Smooth muscle cell (in vitro differentiated cells): Measurements from ENCODE around the gene RNFT2. TPM values are rescaled to one million over a fixed set of nuclear protein-coding genes. Genes with fewer than 3 reads are reported as not detected.

Experiments
- DNase-seq: peaks from one replicate; lab custom pipeline; 2025; ENCODE audit not compliant: unreplicated experiment; lab: John Stamatoyannopoulos, UW
- H2AFZ ChIP-seq: fragments of 200-600 bp; sonication (generic); 2 replicates; pipeline ENCODE4 v1.6.0; 2016; ENCODE audit warnings: antibody characterized with exemption, low read depth, mild to moderate bottlenecking
- H3F3A ChIP-seq: fragments of 200-600 bp; sonication (generic); 2 replicates; pipeline ENCODE4 v1.6.0; 2017; ENCODE audit warnings: antibody characterized with exemption, low read depth
- H3K27ac ChIP-seq: fragments of 200-600 bp; sonication (generic); 2 replicates; pipeline ENCODE4 v1.5.1; 2016; ENCODE audit warnings: low read depth, mild to moderate bottlenecking
- H3K27me3 ChIP-seq: fragments of 200-600 bp; sonication (generic); 2 replicates; pipeline ENCODE4 v1.6.1; 2016; ENCODE audit warnings: low read depth, mild to moderate bottlenecking
- H3K36me3 ChIP-seq: fragments of 200-600 bp; sonication (generic); 2 replicates; pipeline ENCODE4 v1.5.1; 2016; ENCODE audit warnings: low read depth
- H3K4me1 ChIP-seq: fragments of 200-600 bp; sonication (generic); 2 replicates; pipeline ENCODE4 v1.5.1; 2016; ENCODE audit warnings: low read depth
- H3K4me2 ChIP-seq: fragments of 200-600 bp; sonication (generic); 2 replicates; pipeline ENCODE4 v1.6.0; 2016; ENCODE audit warnings: mild to moderate bottlenecking
- H3K4me3 ChIP-seq: fragments of 200-600 bp; sonication (generic); 2 replicates; pipeline ENCODE4 v1.5.1; 2016; ENCODE audit warnings: mild to moderate bottlenecking
- H3K79me2 ChIP-seq: fragments of 200-600 bp; sonication (generic); 2 replicates; pipeline ENCODE4 v1.6.0; 2016; ENCODE audit warnings: low read depth, mild to moderate bottlenecking
- H3K9ac ChIP-seq: fragments of 200-600 bp; sonication (generic); 2 replicates; pipeline ENCODE4 v1.6.0; 2016; ENCODE audit warnings: low read depth
- H3K9me3 ChIP-seq: fragments of 200-600 bp; sonication (generic); replicated peaks from 2 replicates; pipeline ENCODE4 v1.5.1; 2016; ENCODE audit warnings: low read depth
- H4K20me1 ChIP-seq: fragments of 200-600 bp; sonication (generic); 2 replicates; pipeline ENCODE4 v1.6.0; 2016; ENCODE audit warnings: low read depth
- WGBS: methylation state at CpG from one replicate; pipeline ENCODE4 v1.1.7; 2016; ENCODE audit warnings: low lambda C conversion rate; 5-methylcytosine and 5-hydroxymethylcytosine counted together
- polyA plus RNA-seq: library from polyadenylated mRNA; unstranded; fragments of >200 nt; fragmentation: Nextera tagmentation; extraction: Ambion mirVana; gene quantifications from 2 replicates; pipeline ENCODE4 v1.2.1, GENCODE V29; 2016
- total RNA-seq: library from RNA; depleted of rRNA; stranded (reverse); fragments of >200 nt; gene quantifications from 2 replicates; pipeline ENCODE4 v1.2.3, GENCODE V29; 2014
- TF ChIP-seq, protein P1 (sequence below): fragments of 200-600 bp; sonication (generic); IDR thresholded peaks from 2 replicates; pipeline ENCODE4 v1.5.1; 2017; ENCODE audit warnings: borderline replicate concordance, mild to moderate bottlenecking, antibody characterized with exemption; ENCODE audit not compliant: insufficient read depth, poor library complexity, severe bottlenecking

The RNFT2 gene
- total and polyA plus RNA-seq, 2 experiments from 2014 or later, result 2.0 to 2.4 TPM

- H3K9ac ChIP-seq, result no peak overlapping the region
Observed at GRCh38 chr12:116759783-116760621, 21.9 kb downstream of the RNFT2 start.

GRCh38 chr12:116760622-116761020 is 22.5 kb downstream of the RNFT2 start:
- Histone ChIP-seq H3K27me3 (no peaks in the 10 kb centered on the region), H3K36me3 (no peaks in the 10 kb centered on the region), H3K9ac (no peak overlapping the region), H3K27ac (no peak overlapping the region), H3K4me1 (no peaks in the 10 kb centered on the region), H4K20me1 (no peaks in the 10 kb centered on the region), H3K4me2 (no peak overlapping the region), H2AFZ (no peak overlapping the region), H3K4me3 (no peak overlapping the region), H3K79me2 (no peaks in the 10 kb centered on the region), H3K9me3 (no peaks in the 10 kb centered on the region), H3F3A (no peaks in the 10 kb centered on the region)
- WGBS, result 91% methylated on average over 11 of the region's 11 CpGs
- TF ChIP-seq, protein P1, sequence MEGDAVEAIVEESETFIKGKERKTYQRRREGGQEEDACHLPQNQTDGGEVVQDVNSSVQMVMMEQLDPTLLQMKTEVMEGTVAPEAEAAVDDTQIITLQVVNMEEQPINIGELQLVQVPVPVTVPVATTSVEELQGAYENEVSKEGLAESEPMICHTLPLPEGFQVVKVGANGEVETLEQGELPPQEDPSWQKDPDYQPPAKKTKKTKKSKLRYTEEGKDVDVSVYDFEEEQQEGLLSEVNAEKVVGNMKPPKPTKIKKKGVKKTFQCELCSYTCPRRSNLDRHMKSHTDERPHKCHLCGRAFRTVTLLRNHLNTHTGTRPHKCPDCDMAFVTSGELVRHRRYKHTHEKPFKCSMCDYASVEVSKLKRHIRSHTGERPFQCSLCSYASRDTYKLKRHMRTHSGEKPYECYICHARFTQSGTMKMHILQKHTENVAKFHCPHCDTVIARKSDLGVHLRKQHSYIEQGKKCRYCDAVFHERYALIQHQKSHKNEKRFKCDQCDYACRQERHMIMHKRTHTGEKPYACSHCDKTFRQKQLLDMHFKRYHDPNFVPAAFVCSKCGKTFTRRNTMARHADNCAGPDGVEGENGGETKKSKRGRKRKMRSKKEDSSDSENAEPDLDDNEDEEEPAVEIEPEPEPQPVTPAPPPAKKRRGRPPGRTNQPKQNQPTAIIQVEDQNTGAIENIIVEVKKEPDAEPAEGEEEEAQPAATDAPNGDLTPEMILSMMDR, result no peak
- no peak for DNase-seq

More at GRCh38 chr12:116759783-116760621, 21.9 kb downstream of the RNFT2 start:
- Histone ChIP-seq H3K9me3 (no peaks in the 10 kb centered on the region), H3K27ac (no peak overlapping the region), H3K27me3 (no peaks in the 10 kb centered on the region), H3K79me2 (no peaks in the 10 kb centered on the region), H3K36me3 (no peaks in the 10 kb centered on the region), H3K4me3 (no peak overlapping the region), H3F3A (no peaks in the 10 kb centered on the region), H4K20me1 (no peaks in the 10 kb centered on the region), H3K4me2 (no peak overlapping the region), H3K4me1 (no peaks in the 10 kb centered on the region), H2AFZ (no peak overlapping the region)
- TF ChIP-seq, protein P1, result peak; percentile 24
- 76% methylated on average over 22 of the region's 22 CpGs for WGBS
- no peak for DNase-seq

DNA sequence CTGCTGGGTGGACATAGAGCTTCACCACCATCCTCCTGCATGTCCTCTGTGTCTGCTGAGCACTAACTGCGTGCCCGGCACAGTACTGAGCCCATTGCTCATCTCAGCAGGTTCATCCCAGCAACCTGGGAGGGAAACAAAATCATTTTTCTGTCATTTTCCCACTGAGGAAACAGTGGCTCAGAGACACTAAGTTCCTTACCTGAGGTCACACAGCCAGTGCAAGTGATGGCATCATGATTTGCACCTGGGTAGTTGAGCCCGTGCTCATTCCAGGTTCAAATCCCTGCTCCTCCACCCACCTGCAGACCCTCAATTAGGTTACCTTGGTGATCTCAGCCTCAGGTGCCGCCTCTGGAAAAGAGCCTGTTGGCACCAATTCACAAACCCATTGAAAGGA is 23.4 kb downstream of the RNFT2 start:
- Histone ChIP-seq H3K36me3 (no peaks in the 10 kb centered on the region), H3K9ac (no peak overlapping the region), H3K79me2 (no peaks in the 10 kb centered on the region), H3K27ac (no peak overlapping the region), H4K20me1 (no peaks in the 10 kb centered on the region), H3K4me3 (no peak overlapping the region), H2AFZ (no peak overlapping the region), H3K27me3 (no peaks in the 10 kb centered on the region), H3K9me3 (no peaks in the 10 kb centered on the region), H3K4me1 (no peaks in the 10 kb centered on the region), H3K4me2 (no peak overlapping the region), H3F3A (no peaks in the 10 kb centered on the region)
- 96% methylated on average over 4 of the region's 4 CpGs for WGBS
- TF ChIP-seq, protein P1, result no peak
- DNase-seq, result no peak

DNA sequence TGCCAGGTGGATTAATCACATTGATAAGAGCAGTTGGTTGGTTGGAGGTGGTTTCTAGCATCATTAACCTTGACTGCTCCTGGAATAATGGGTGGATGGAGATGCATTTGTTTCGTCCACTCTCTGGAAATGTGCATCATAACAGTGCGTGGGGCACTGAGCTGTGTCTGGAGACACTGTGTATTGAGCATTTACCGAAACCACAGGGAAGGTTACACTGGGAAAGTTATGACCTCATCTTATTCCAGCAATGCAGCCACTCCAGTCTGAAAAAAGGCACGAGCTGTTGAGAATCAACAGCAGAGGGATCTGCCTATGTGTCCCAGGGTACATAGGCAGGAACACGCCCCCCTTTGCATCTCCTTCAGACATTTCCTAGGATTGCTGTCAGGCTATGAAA is 27.2 kb downstream of the RNFT2 start:
- no peaks in the 10 kb centered on the region for H3K79me2 ChIP-seq
- no peaks in the 10 kb centered on the region for H3K27me3 ChIP-seq
- no peaks in the 10 kb centered on the region for H3K4me1 ChIP-seq
- H3K4me2 ChIP-seq, result no peak overlapping the region
- no peaks in the 10 kb centered on the region for H3F3A ChIP-seq
- no peak for DNase-seq
- no peak overlapping the region for H2AFZ ChIP-seq
- no peak overlapping the region for H3K27ac ChIP-seq
- TF ChIP-seq, protein P1, result no peak
- H3K9me3 ChIP-seq, result no peaks in the 10 kb centered on the region
- 64% methylated on average over 5 of the region's 5 CpGs for WGBS
- no peaks in the 10 kb centered on the region for H3K36me3 ChIP-seq
- H4K20me1 ChIP-seq, result no peaks in the 10 kb centered on the region
- no peak overlapping the region for H3K4me3 ChIP-seq
- no peak overlapping the region for H3K9ac ChIP-seq
